Measurements from ENCODE around the gene NPC1. TPM values are rescaled to one million over a fixed set of nuclear protein-coding genes. Genes with fewer than 3 reads are reported as not detected.

Gene NPC1
- total RNA-seq, 1 donor from 2014 or later, result 42.4 TPM

- DNase-seq (ENCODE audit: low read depth), result no peak
- Histone ChIP-seq H3K9me3 (ENCODE audit: insufficient read depth, low read depth, low read length) (no peaks in the 10 kb centered on the region), H3K4me2 (ENCODE audit: low read length) (no peak overlapping the region), H2AFZ (ENCODE audit: low read depth, low read length) (no peak overlapping the region), H3K36me3 (ENCODE audit: insufficient read depth, low read length) (peaks cover 54% of the 10 kb centered on the region), H3K4me3 (ENCODE audit: insufficient read depth, low read depth, low read length) (no peak overlapping the region), H3K9ac (ENCODE audit: low read length) (no peak overlapping the region), H3K79me2 (ENCODE audit: insufficient read depth, low read length) (no peaks in the 10 kb centered on the region), H4K20me1 (ENCODE audit: insufficient read depth, low read length) (peaks cover 1% of the 10 kb centered on the region), H3K4me1 (ENCODE audit: insufficient read depth, low read length) (no peaks in the 10 kb centered on the region), H3K27ac (ENCODE audit: low read depth, low read length) (no peak overlapping the region), H3K27me3 (ENCODE audit: insufficient read depth, low read length) (no peaks in the 10 kb centered on the region)
- peaks cover 48% of the 10 kb centered on the region for H3K4me1 Mint-ChIP-seq (ENCODE audit: low read depth, unreplicated experiment)
- H3K4me3 Mint-ChIP-seq (ENCODE audit: unreplicated experiment), result no peak overlapping the region
- peaks cover 2% of the 10 kb centered on the region for H3K9me3 Mint-ChIP-seq (ENCODE audit: unreplicated experiment)
- no peaks in the 10 kb centered on the region for H3K27me3 Mint-ChIP-seq (ENCODE audit: low read depth, unreplicated experiment)
- H3K36me3 Mint-ChIP-seq (ENCODE audit: low read depth, unreplicated experiment), result peaks cover 33% of the 10 kb centered on the region
- no peak overlapping the region for H3K27ac Mint-ChIP-seq (ENCODE audit: unreplicated experiment)
- no peak for TF ChIP-seq CTCF (IDR thresholded peaks at IDR 0.05; ENCODE audit: insufficient read depth, low read depth, low read length)
- TF ChIP-seq EZH2 (IDR thresholded peaks at IDR 0.05; ENCODE audit: insufficient read depth, low read length), result no peak
- FAIRE-seq, result no peak
These were observed 49.0 kb downstream of the NPC1 start for GRCh38 chr18:23537274-23537673.

- no peak for FAIRE-seq
- no peak overlapping the region for H3K4me3 Mint-ChIP-seq (ENCODE audit: unreplicated experiment)
These were observed 50.1 kb downstream of the NPC1 start for GRCh38 chr18:23536204-23536603.

More at GRCh38 chr18:23536204-23536603, 50.1 kb downstream of the NPC1 start:
- Histone ChIP-seq H3K4me1 (ENCODE audit: insufficient read depth, low read length) (no peaks in the 10 kb centered on the region), H3K27ac (ENCODE audit: low read depth, low read length) (no peak overlapping the region), H3K36me3 (ENCODE audit: insufficient read depth, low read length) (peaks cover 62% of the 10 kb centered on the region), H3K4me2 (ENCODE audit: low read length) (no peak overlapping the region), H4K20me1 (ENCODE audit: insufficient read depth, low read length) (peaks cover 6% of the 10 kb centered on the region), H3K79me2 (ENCODE audit: insufficient read depth, low read length) (no peaks in the 10 kb centered on the region), H3K9me3 (ENCODE audit: insufficient read depth, low read depth, low read length) (no peaks in the 10 kb centered on the region), H2AFZ (ENCODE audit: low read depth, low read length) (no peak overlapping the region), H3K27me3 (ENCODE audit: insufficient read depth, low read length) (no peaks in the 10 kb centered on the region), H3K4me3 (ENCODE audit: insufficient read depth, low read depth, low read length) (no peak overlapping the region), H3K9ac (ENCODE audit: low read length) (no peak overlapping the region)
- peaks cover 40% of the 10 kb centered on the region for H3K4me1 Mint-ChIP-seq (ENCODE audit: low read depth, unreplicated experiment)
- no peak overlapping the region for H3K27ac Mint-ChIP-seq (ENCODE audit: unreplicated experiment)
- H3K36me3 Mint-ChIP-seq (ENCODE audit: low read depth, unreplicated experiment), result peaks cover 41% of the 10 kb centered on the region
- peaks cover 2% of the 10 kb centered on the region for H3K9me3 Mint-ChIP-seq (ENCODE audit: unreplicated experiment)
- no peaks in the 10 kb centered on the region for H3K27me3 Mint-ChIP-seq (ENCODE audit: low read depth, unreplicated experiment)
- TF ChIP-seq CTCF (IDR thresholded peaks at IDR 0.05; ENCODE audit: insufficient read depth, low read depth, low read length) (no peak), EZH2 (IDR thresholded peaks at IDR 0.05; ENCODE audit: insufficient read depth, low read length) (no peak)
- no peak for DNase-seq (ENCODE audit: low read depth)

Data from astrocyte (in vitro differentiated cells and primary cell).